HG03108 (cell line): ENCODE measurements around the gene C10orf95.

Source experiments
- ATAC-seq: cut with Tn5 transposase; IDR thresholded peaks from one replicate; pipeline ENCODE4 v1.9.1; 2021; ENCODE audit warnings: moderate library complexity; ENCODE audit not compliant: unreplicated experiment

The C10orf95 gene

DNA sequence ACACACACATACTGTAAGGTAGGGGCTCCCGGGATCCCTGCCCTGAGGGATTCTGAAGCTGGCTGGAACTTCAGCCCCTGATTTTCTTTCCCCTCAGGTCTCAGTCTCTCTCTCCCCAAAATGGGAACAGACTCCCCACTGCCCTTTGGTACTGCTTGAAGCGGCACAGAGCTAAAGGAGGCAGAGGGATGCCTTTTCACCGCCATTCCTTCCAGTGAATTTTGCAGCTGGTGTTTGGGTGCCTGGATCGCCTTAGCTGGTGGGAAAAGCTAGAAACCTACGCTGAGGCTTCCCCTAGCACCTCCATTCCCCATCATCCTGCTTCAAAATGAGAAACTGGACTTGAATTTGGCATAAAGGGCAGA is 16.2 kb downstream of the C10orf95 start:
- no peak for ATAC-seq

DNA sequence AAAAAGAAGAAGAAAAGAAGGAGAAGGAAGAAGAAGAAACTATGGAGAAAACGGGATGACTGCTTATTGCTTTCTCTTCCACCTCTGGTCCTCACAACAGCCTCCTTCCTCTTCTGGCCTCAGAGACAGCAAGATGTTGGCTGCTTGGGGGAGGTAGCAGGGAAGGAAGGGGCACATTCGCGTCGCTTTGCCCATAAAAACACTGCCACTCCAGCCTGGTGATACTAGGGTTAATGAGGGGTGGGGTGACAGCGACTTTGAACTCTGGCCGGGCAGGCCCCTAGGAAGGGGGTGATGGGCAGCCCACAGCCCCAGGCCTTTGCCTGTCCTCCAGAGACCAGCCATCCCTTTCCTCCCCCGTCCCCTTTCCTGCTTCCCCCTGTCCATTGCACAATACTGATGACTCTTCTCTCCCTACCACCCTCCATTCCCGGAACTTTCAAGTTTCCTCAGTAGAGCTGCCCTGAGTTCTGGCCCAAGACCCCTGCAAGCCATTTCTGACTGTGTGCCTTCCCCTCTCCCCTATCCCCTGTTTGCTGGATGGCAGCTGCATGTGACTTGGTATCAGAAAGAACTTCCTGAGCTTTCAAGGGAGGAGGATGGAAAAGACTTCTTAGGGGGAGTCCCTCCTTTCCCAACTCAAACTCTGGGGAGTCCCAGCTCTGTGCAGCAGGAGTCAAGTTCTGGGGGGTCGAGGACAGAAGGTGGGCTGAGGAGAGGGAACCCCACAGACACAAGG is 16.8 kb downstream of the C10orf95 start:
- ATAC-seq: no peak

DNA sequence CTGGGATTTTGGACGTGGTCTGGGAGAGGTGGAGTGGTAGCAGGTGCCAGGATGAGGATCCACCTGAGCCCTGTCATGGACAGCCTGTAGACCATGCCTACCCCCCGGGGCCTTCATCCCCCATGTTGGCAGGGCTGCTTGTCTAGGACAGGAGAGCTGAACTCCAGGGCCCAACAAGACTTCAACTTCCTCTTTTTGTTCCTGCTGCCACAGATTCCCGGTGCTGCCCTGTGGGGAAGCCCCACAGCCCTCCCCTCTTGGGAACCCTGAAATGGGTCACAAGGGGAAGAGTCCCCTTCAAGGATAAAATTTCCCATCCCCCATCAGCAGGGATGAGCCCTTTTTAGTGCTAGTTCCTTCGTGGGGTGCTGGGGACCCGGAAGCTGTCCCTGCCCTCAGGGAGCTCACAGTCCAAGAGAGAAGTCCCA is 17.7 kb downstream of the C10orf95 start:
- no peak for ATAC-seq

DNA sequence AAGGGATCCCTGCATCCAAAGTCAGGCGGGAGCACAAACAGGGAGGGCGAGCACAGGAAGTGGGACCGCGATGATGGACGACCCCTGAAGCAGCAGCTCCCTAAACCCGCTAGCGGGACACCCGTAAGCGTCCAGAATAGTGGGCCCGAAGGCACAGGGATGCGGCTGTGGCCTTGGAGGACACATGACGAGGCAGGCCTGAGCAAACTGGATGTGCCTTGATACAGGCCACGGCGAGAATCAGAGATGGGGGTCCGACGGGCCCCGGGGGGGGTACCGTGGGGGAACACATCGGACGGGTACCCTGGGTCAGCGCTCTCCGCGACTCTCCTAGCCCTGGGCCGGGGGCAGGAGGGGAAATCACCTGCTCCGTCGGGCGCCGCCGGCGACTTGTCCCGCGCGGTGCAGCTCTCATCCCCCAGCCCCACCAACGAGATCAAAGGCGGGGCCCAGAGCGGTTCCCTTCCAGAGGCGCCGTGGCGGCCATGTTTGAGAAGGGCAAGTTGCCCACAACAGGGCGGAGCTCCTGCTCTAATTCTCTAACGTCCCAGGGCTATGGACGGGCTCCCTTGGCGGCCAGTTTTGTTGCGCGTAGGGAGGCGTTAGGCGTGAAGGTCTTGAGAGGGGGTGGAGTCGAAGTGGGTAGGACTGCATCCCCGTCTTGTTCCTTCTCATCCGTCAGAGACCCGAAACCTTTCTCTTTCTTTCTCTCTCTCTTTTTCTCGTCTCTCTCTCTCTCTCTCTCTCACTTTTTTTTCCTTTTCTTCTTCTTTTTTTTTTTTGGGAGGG is 19.0 kb downstream of the C10orf95 start, which contains the start of gene CUEDC2:
Gene CUEDC2 (minus strand): TSS at position 413 of the 789 bp plus-strand sequence. CDS start 7,386 bp downstream, outside the sequence.
- ATAC-seq: peak; percentile 93

DNA sequence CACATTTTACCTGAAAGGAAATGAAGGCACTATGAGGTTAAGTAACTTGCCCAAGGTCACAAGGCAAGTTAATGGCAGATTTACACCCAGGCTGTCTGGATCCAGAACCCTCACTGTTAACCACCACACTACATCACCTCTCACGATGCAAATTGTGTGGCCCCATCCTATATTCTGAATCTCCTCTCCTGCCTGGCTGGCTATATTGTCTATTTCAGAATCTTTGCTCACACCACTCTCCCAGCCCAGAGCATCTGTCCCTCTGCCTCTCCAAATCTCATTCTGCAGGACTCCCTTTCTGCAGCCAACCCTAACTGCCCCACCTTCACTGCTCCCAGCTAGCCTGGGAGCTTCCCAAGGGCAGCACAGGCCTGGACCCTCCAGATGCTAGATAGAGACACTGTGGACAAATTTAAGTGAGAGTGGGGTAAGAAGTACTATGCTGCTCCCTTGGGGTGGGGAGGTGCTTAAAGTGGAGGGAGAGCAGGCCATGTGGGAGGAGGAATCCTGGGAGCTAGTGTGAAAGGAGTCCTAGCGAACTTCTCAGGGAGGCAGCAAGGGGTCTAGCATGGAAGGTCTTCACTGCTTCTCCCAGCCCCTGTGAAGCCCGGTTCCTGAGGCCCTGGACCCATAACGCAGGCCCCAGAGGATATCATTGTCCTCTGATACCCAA is 19.8 kb downstream of the C10orf95 start:
- ATAC-seq: no peak

DNA sequence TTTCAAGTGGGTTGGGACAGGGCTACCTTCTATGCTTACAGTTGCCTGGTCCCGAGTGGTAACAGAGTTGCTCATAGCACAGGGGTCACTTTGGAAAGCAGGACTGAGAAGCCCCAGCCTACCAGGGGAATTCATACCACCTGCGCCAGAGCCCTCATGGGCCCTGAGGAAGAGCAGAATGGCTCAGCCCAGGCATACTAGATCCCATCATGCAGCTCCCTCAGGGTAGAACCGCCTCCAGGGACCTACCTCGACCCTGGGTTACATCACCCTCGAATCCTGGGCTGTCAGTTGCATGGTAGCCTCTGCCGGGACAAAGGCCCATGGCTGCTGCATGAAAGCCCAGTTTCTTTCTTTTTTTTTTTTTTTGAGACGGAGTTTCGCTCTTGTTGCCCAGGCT is 21.9 kb downstream of the C10orf95 start:
- no peak for ATAC-seq

DNA sequence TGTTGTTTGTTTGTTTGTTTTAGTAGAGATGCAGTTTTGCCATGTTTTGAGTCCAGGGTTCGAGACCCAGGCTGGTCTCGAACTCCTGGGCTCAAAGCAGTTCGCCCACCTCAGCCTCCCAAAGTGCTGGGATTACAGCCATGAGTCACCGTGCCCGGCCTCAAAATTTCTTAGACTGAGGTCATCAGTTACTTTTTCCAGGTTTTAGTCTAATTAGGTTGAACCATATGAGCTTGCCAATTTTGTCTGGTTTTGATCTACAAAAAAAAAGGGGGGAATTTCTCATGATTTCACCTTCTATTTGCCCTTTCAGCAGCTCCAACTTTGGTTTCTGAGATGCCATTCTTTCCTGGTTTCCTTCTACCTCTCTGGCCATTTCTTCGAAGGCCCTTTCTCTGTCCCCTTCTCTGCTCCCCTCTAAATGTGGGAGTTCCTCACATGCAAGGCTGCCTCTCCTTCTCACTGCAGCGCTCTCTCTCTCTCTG is 24.5 kb downstream of the C10orf95 start:
- no peak for ATAC-seq

DNA sequence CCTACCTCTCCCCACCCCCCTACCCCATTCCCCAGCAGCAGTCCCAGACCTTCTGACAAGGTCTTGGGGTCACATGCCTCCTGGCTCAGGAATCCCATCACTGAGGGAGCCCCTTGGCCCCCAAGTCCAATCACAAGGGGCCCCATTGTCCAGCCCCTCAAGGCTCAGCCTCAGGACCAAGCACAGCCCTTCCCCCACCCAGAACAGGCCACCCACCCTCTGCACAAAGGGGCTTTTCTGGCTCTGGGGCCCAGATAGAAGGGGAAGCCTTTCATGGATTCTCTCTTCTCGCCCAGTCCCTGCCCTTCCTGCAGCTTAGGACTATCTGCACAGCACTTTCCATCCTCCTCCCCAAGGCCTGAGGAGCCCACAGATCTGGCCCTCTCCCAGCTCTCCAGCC is 25.9 kb downstream of the C10orf95 start:
- ATAC-seq: no peak

DNA sequence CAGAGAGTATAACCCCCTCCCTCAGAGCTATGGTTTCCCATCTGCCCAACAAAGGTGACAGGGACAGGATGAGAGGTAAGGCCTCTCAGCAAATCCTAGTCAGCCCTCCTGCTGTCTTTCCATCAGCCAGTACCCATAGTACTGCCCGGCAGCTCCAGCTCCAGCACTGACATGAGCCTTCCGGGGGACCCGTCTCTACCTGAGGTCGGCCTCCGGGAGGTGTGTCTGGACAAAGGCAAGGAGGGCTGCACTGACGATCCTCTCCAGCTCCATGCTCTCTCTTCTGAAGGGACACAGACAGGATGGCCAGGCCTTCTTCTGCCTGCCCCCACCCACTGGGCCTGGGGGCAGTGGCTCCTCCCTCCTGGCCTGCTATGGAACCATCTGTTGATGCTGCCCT is 26.4 kb downstream of the C10orf95 start:
- no peak for ATAC-seq

DNA sequence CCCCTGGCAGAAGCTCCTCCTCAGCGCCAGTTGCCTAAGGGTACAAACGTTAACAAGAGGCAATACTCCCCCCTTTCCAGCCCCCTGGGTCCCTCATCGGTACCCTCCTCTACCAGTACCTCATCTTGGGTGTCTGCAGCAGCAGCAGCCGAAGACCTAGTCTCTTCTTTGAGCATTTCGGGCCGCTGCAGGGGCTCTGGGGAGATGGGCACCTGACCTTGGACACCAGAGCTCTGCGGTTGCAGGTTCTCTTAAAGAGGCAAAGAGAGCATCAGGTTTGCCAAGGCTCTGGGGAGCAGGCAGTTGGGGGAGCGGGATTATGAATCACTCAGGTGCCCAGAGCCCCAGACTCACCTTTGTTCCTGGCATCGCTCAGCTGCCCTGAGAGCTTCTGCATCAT is 27.2 kb downstream of the C10orf95 start:
- ATAC-seq: no peak

DNA sequence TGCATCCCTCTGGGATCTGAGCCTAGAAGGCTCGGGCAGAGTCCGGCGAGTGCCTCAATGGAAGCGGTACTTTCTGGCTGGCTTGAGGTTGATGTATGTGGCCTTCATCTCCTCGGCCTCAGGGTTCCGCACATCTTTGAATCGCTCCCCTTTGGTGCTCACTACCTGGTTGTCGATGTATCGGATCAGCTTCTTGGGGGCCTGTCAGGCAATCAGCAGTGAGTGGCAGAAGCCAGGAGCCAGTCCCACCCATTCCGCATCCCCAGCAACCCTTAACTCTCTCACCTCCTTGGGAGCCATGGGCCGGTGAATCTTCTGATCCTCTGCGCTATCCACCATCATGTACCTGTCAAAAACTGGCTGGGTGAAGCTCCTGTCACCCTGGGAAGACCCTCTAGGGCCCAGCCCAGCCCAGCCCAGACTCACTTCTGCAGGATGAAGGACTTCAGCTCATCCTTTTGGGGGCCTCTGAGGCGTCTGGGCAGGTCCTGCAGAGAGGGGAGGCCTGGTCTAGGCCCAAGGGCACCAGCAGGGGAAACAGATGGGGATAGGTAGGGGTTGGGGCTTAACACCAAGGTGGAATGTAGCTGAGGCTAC is 27.9 kb downstream of the C10orf95 start:
- ATAC-seq: no peak

DNA sequence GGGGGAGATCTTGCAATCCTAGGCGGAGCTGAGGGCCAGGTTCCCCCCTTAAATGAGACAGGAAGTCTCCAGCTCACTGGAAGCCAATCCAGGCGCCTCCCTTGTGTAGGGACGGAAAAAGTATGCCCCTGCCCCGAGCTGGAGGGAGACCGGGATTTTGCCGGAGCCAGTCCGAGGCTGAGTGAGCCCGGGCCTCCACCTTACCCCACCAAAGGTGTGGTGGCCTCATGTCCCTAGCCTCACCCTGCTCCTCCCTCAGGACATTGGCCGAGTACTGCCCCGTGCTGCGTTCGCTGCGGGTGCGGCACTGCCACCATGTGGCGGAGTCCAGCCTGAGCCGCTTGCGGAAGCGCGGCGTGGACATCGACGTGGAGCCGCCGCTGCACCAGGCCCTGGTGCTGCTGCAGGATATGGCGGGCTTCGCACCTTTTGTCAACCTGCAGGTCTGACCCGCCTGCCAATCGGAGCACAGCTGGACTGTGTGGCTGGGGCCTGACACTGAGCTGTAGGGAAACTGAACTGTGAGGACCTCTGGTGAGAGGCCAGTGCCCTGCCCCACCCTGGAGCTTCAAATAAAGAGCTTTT is 28.7 kb downstream of the C10orf95 start:
- peak; percentile 30 for ATAC-seq

DNA sequence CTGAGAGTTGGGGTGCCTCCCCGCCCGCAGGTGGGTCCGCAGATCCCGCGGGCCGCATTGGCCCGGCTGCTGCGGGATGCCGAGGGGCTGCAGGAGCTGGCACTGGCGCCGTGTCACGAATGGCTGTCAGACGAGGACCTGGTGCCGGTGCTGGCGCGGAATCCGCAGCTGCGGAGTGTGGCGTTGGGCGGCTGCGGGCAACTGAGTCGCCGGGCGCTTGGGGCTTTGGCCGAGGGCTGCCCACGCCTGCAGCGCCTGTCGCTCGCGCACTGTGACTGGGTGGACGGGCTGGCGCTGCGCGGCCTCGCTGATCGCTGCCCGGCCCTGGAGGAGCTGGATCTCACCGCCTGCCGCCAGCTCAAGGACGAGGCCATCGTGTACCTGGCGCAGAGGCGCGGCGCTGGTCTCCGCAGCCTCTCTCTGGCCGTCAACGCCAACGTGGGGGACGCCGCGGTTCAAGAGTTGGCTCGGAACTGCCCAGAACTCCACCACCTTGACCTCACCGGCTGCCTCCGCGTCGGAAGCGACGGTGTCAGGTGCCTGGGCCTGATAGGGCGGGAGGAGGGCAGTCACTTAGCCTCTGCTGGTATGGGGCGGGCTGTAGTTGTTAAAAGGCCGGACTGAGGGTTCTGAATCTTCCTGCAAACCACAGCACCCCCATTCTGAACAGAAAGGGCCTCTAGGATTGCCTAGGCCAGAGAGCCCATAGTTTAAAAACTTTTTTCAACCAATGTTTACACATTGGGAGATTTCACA is 29.4 kb downstream of the C10orf95 start:
- peak; percentile 4 for ATAC-seq

DNA sequence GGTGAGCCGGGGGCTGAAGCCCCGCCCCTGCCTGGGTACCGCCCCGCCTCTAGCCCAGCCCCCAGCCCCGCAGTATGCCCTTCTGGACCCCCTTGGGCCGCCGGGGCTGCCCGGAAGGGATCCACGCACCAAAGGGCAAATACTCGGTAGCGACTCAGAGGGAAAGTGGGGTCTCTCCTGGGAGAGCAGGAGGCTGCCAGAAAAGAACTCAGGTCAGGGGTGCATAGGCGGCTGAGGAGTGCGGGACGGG is 29.9 kb downstream of the C10orf95 start:
- ATAC-seq: no peak

DNA sequence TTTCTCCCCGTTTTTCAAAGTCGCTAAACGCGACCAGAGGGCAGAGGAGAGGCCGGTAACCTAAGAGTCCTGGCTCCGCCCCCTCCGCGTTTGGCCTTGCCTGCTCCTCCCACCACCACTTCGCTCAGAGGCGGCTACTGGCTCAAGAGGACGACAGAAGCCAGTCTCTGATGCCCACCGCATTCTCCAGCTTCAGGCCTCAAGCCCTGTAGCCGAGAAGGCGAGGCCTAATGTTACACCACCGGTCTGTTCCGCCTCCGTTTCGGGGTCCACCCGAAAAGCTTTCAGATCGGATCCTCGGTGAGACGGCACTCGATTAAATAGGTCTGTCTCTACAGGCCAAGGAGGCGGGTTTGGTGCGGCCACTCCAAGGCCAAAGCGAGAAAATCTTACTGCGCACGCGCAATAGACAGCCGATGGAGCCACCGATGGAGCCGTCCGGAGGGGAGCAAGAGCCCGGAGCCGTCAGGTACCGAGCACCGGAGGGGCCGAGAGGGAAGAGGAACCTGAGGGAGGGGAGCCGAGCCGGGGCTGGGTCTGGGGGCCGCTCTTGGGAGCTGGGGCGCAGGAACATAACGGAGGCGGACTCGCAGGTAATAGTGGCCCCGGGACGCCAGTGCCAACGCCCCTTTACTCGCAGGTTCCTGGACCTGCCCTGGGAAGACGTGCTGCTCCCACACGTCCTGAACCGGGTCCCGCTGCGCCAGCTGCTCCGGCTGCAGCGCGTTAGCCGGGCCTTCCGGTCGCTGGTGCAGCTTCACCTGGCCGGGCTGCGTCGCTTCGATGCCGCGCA is 30.4 kb downstream of the C10orf95 start, which contains the start of gene FBXL15:
Gene FBXL15 (plus strand): TSS at position 123 of the 793 bp plus-strand sequence. CDS start 294 bp downstream, at position 417.
- peak; percentile 49 for ATAC-seq

DNA sequence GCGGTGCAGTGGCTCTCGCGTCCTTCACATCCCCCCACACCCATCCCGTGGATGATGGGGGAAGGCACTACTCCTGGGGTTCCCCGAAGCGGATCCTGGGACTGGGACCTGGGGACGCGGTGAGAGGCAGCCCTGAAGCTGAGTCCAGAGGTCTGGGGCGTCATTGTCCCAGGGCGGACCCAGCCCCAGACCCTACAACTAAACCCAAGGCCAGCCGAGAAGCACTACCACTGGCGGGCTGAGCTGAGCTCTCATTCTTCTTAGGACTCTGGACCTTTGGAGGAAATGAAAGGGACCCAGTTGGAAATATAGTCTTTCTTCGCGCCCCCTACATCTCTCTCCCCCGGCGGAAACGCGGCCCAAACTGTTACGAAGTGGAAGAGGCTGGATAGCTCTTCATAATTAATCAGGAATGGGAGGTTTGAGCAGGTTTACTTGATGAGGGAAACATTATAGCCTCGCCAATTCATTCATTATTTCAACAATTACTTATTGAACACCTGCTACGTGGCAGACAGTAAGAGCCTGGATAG is 31.1 kb downstream of the C10orf95 start:
- ATAC-seq: no peak

DNA sequence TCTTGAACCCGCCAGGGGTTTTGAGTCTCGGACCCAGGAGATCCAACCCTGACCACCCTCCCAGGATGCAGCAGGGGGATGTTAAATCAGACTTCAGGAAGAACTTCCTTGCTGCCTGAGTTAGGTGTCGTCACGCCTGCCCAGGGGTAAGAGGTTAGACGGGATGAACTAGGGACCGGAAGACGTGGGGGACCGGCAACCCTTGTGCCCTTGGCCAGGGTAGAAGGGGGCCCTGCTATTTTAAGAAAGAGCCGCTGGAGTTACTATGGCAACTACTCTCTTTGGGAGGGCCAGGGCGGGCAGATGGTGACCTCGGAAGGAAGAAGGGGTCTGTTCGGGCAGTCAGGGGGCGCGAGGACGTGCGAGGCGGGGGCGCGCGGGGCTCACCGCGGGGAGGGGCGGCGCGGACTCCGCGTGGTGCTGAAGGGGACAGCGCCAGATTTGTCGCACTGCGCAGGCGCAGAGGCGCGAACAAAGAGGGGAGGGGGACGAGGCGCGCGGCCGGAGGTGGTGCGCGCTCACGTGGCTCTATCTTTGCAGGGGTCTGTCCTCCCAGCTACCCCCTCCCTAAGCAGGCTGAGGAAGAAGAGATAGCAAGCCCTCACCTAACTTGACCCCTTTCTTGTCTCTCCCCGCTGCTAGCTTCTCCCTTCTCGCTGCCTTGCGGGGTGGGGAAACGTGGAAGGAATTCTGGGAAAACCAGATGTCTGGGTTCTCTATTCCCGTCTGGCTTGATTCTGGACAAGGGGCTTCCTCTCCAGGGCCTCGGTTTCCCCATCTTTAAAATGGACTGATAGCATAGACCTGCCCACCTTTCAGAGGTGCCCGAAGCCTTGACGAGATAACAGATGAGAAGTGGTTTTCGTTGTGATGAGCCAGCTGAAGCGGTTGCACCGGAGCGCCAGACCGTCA is 31.8 kb downstream of the C10orf95 start:
- no peak for ATAC-seq

DNA sequence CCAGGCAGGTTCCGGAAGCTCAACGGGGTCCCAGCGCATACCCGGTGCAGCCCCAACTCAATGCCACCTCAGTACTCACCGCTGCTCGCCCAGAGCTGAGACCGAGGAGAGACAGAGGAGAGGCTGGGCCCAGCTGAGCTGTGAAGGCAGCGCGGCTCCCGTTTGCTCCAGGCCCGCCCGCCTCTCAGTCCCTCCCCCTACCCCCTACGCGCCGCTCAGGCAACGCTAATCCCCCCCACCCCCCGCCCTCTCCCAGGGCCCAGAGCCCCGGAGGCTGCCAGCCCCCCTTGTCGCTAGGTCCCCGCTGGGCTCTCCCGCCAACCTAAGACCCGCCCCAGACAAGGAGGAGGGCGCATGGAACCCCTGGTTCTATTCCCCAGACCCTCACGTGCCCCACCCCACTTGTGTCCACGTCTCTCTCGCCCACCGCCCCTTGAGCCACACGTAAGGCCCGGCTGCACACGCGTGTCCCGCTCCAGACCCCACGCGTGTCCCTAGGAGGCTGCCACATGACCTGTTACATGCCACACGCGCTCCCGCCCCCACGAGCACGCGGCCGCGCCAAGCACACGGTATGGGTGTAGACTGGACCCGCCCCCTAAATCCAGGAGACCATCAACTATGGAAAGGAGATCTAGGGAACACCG is 32.6 kb downstream of the C10orf95 start, which contains the start of gene PSD:
Gene PSD (minus strand): TSS at position 164 of the 647 bp plus-strand sequence. CDS start 1,747 bp downstream, outside the sequence.
- no peak for ATAC-seq
